C4-2B (cell line): ENCODE measurements around the gene RGS9.
"Not testable (repeated sequence)": the region's sequence is repeated elsewhere in the genome, so short reads cannot be mapped to it uniquely, and the experiment has no call there.

ENCODE experiments used
- ZFX ChIP-seq: fragments of 450-650 bp; IDR thresholded peaks from 2 replicates; pipeline ENCODE4 v1.6.1; 2017
- TF ChIP-seq, protein P1 (sequence below): fragments of 450-650 bp; conservative IDR thresholded peaks from 2 replicates; pipeline ENCODE4 v1.5.1; 2017; ENCODE audit warnings: mild to moderate bottlenecking

DNA sequence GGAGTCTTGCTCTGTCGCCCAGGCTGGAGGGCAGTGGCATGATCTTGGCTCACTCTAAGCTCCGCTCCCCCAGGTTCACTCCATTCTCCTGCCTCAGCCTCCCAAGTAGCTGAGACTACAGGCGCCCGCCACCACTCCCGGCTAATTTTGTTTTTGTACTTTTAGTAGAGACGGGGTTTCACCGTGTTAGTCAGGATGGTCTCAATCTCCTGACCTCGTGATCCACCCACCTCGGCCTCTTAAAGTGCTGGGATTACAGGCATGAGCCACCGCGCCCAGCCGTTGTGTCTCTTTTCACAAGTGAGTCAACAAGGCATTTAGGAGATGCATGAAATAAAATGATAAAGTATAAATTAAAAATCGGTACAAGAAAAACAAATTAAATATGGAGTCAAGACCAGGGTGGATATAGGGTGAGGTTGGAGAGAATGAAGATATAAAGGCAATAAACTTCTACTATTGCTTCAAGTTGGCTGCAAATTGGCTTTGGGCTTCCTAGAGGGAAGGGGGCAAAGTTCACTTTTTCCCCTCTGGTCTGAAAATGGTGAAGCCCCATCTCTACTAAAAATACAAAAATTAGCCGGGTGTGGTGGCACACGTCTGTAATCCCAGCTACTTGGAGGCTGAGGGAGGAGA, 44.3 kb upstream of the RGS9 start:
- TF ChIP-seq, protein P1, sequence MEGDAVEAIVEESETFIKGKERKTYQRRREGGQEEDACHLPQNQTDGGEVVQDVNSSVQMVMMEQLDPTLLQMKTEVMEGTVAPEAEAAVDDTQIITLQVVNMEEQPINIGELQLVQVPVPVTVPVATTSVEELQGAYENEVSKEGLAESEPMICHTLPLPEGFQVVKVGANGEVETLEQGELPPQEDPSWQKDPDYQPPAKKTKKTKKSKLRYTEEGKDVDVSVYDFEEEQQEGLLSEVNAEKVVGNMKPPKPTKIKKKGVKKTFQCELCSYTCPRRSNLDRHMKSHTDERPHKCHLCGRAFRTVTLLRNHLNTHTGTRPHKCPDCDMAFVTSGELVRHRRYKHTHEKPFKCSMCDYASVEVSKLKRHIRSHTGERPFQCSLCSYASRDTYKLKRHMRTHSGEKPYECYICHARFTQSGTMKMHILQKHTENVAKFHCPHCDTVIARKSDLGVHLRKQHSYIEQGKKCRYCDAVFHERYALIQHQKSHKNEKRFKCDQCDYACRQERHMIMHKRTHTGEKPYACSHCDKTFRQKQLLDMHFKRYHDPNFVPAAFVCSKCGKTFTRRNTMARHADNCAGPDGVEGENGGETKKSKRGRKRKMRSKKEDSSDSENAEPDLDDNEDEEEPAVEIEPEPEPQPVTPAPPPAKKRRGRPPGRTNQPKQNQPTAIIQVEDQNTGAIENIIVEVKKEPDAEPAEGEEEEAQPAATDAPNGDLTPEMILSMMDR: not testable (repeated sequence)
- TF ChIP-seq ZFX: not testable (repeated sequence)
